A673 (cell line): ENCODE results near the gene ABCA5.

ENCODE experiments used
- CTCF ChIP-seq: fragments of 300-800, 200-600 bp; sonication (generic); conservative IDR thresholded peaks from 2 replicates; pipeline ENCODE4 v1.5.1; 2017; ENCODE audit warnings: low read depth, mild to moderate bottlenecking, antibody characterized with exemption, low read length, moderate library complexity, mixed read lengths
- EZH2 ChIP-seq: fragments of 200-600 bp; sonication (generic); IDR thresholded peaks from 2 replicates; pipeline ENCODE4 v1.6.1; 2017; ENCODE audit warnings: borderline replicate concordance, low read depth, mild to moderate bottlenecking, mixed read lengths, antibody characterized with exemption, low read length; ENCODE audit not compliant: poor library complexity, severe bottlenecking

DNA sequence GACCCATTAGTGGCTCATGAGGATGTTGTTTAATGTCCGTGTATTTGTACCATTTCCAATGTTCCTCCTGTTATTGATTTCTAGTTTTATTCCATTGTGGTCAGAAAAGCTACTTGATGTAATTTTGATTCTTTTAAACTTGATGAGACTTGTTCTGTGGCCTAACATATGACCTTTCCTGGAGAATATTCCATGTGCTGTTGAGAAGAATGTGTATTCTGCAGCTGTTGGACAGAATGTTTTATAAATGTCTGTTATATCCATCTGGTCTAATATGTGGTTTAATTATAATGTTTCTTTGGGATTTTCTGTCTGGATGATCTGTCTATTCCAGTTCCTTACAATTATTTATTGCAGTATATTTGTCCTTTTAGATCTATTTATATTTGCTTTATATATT, 95.4 kb downstream of the ABCA5 start:
- TF ChIP-seq CTCF (no peak), EZH2 (no peak)
